M059J (cell line): ENCODE results near the gene YJU2. TPM values are rescaled to one million over a fixed set of nuclear protein-coding genes. Genes with fewer than 3 reads are reported as not detected.
"Not testable (repeated sequence)": the region's sequence is repeated elsewhere in the genome, so short reads cannot be mapped to it uniquely, and the experiment has no call there.

Experiments used
- DNase-seq: peaks from one replicate; pipeline ENCODE4 v3.0.0-alpha.2; 2012; ENCODE audit warnings: low read depth
- total RNA-seq: library from RNA; depleted of rRNA; stranded (reverse); fragments of >200 nt; shearing (Covaris generic); gene quantifications from 2 replicates; pipeline ENCODE4 v1.2.3, GENCODE V29; 2014

YJU2 gene
- total RNA-seq, 1 experiment from 2014 or later: 24.4 TPM

GRCh38 chr19:4228765-4229178, 18.1 kb upstream of the YJU2 start:
- DNase-seq: no peak

- peak; percentile 79 for DNase-seq
Measured at GRCh38 chr19:4229179-4229931, 17.5 kb upstream of the YJU2 start, which contains the start of gene EBI3. EBI3 (plus strand) TSS chr19:4229523; CDS start chr19:4229551, 28 bp downstream.

- DNase-seq: not testable (repeated sequence)
Measured at GRCh38 chr19:4230237-4230636, 16.6 kb upstream of the YJU2 start.

GRCh38 chr19:4231521-4231920, 15.4 kb upstream of the YJU2 start:
- DNase-seq: not testable (repeated sequence)

GRCh38 chr19:4232139-4232538, 14.7 kb upstream of the YJU2 start:
- not testable (repeated sequence) for DNase-seq

- DNase-seq: no peak
Measured at GRCh38 chr19:4232614-4233281, 14.1 kb upstream of the YJU2 start.

- DNase-seq: peak; percentile 44
Measured at GRCh38 chr19:4233282-4233853, 13.5 kb upstream of the YJU2 start.

GRCh38 chr19:4234142-4234861, 12.6 kb upstream of the YJU2 start:
- DNase-seq: peak; percentile 62

GRCh38 chr19:4234862-4235201, 12.0 kb upstream of the YJU2 start:
- no peak for DNase-seq

- not testable (repeated sequence) for DNase-seq
Measured at GRCh38 chr19:4237510-4237909, 9.4 kb upstream of the YJU2 start.

GRCh38 chr19:4238831-4239230, 8.0 kb upstream of the YJU2 start:
- no peak for DNase-seq

- DNase-seq: no peak
Measured at GRCh38 chr19:4241824-4242430, 5.0 kb upstream of the YJU2 start.

GRCh38 chr19:4245938-4246337, 942 bp upstream of the YJU2 start:
- DNase-seq: not testable (repeated sequence)

- DNase-seq: no peak
Measured at GRCh38 chr19:4256563-4256962, 9.7 kb downstream of the YJU2 start.

- DNase-seq: no peak
Measured at GRCh38 chr19:4257025-4257424, 10.1 kb downstream of the YJU2 start.

GRCh38 chr19:4258181-4258580, 11.3 kb downstream of the YJU2 start:
- DNase-seq: no peak

- no peak for DNase-seq
Measured at GRCh38 chr19:4260613-4261191, 13.8 kb downstream of the YJU2 start.

GRCh38 chr19:4264812-4265211, 17.9 kb downstream of the YJU2 start:
- DNase-seq: no peak

GRCh38 chr19:4266253-4267000, 19.5 kb downstream of the YJU2 start:
- DNase-seq: no peak

GRCh38 chr19:4267101-4267900, 20.4 kb downstream of the YJU2 start:
- peak; percentile 48 for DNase-seq
